CD4-positive, alpha-beta T cell treated with Interleukin-4 for 4 hours (primary cell): ENCODE data around the gene RGP1.

ENCODE experiments used
- DNase-seq: peaks from one replicate; pipeline ENCODE4 v3.0.0-alpha.2; 2020

RGP1 gene

DNA sequence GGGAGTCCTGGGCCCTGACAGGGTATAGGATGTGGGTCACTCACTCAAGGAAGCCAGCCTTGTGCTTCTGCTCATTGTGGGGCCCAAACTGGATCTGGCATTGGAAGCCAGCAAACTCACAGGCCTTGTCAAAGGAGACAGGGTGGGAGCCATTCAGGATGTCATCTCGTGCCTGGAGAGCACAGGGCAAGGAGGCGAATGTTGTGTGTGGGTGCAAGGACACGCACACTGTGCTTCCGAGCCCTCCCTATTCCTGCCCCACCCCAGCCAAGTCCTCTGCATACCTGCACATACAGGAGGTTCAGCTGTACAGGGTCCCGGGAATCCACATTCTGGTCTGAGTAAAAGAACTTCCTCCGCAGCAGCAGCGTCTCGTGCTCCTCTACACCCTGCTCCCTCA lies 25.2 kb upstream of the RGP1 start:
- no peak for DNase-seq

- DNase-seq, result no peak
Measured at GRCh38 chr9:35725362-35725761, 23.7 kb upstream of the RGP1 start.

GRCh38 chr9:35726931-35727330 lies 22.2 kb upstream of the RGP1 start:
- DNase-seq, result peak; percentile 36

DNA sequence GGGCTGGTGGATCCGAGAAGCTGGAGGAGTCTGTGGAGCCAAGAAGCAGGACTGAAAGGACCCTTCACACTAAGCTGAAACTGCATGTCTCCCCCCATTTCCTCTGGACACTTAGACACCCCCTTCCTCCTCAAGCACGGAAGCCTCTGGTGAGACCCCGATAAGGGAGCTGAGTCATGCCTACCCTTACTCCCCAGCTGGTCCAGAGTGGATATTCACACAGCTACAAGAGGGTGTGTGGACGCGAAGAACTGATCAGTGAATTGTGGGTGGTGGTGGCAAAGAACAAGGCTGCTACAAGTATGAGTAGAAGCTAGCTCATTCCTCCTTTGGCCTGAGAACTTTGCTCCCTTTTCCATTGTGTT lies 21.4 kb upstream of the RGP1 start:
- DNase-seq, result no peak

GRCh38 chr9:35728041-35728971 lies 20.8 kb upstream of the RGP1 start:
- DNase-seq, result peak; percentile 44

DNA sequence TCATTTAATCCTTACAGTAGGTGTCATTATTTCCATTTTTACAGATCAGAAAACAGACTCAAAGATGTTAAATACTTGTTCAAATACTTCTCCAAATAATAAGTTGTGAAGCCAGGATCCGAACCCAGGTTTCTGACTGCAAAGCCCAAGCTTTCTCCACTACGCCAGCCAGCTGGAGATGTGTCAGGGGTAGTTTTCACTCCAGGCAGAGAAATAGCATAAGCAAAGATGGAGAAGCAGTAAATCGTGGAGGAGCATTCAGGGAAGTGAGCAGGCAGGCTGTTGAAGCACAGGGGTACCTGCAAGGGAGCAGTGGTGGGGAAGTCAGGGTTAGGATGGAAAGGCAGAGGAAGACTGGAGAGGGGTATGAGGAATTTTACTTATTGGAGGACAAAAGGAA lies 20.0 kb upstream of the RGP1 start:
- no peak for DNase-seq

- peak; percentile 44 for DNase-seq
Measured at GRCh38 chr9:35729700-35730485, 19.2 kb upstream of the RGP1 start.

DNA sequence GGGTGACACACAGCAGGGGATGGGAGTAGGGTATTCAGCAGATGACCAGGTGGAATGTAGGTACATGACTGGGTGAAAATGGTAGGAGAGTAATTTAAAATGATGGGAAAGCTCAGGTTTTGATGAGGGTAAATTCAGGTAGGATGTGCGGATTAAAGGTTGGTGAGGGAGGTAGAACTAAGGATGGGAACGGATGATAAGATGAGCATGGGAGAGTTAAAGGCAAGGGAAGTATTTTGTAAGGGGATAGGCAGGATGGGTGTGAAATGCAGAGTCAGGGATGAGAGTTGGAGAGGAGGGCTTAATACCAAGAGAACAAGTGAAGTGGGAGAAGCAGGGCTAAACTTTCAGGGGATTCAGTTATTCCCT lies 18.6 kb upstream of the RGP1 start:
- no peak for DNase-seq

DNA sequence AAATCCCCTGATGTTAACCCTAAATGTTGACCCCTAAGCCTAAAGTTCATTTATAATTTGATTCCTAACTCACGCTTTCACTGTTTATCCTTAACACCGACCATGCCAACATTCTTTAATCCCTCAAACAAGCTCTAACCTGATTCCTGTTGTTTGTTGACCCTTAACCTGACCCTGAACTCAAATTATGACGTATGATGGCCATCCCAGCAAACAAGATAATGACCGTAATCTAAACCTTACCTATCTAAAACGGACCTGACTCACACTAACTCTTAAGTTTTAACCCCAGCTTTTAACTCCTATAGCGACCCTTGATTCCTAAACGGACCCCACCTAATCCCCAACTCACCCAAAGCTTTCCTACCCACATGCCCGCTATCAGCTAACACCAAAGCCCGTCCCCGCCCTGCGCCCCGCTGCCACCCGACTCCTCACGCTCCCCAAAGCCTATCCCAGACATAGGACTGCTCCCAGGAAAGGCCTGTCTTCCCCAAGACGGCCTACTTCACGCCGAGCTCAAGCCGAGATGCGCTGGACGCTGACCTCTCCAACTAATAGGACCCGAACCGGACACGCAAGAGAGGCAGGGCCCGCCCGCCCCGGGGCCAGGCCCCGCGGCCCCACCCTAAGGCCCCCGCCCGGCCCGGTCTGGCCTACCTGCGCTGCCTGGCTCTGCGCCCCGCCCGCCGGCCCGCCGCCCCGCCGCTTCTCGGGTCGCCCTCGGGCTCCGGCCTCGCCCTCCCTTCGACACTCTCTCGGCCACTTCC lies 17.5 kb upstream of the RGP1 start:
- DNase-seq, result no peak

GRCh38 chr9:35732185-35732799 lies 16.8 kb upstream of the RGP1 start, which contains the start of the genes CREB3 and TLN1:
TSS of gene CREB3 (plus strand) at chr9:35732666. CDS start at chr9:35732773, 107 bp downstream.
TSS of gene TLN1 (minus strand) at chr9:35732195. CDS start at chr9:35725694, 6,501 bp downstream.
- peak; percentile 99 for DNase-seq

- peak; percentile 23 for DNase-seq
Measured at GRCh38 chr9:35732800-35733541, 16.1 kb upstream of the RGP1 start.

DNA sequence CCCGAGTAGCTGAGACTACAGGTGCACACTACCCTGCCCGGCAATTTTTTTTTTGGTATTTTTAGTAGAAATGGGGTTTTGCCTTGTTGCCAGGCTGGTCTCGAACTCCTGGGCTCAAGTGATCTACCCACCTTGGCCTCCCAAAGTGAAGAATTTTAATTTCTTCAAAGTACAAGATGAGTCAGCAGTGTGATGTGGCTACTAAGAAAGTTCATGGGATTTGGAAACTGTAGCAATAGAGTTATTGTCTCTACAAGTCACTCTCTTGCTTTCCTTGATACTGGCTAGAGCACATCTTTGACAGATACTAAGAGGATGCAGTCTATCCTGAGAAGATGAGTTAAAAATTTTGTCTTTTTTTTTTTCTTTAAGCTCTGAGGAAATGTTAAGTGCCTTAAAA lies 15.0 kb upstream of the RGP1 start:
- DNase-seq, result no peak

- peak; percentile 77 for DNase-seq
Measured at GRCh38 chr9:35736201-35736633, 12.9 kb upstream of the RGP1 start.

DNA sequence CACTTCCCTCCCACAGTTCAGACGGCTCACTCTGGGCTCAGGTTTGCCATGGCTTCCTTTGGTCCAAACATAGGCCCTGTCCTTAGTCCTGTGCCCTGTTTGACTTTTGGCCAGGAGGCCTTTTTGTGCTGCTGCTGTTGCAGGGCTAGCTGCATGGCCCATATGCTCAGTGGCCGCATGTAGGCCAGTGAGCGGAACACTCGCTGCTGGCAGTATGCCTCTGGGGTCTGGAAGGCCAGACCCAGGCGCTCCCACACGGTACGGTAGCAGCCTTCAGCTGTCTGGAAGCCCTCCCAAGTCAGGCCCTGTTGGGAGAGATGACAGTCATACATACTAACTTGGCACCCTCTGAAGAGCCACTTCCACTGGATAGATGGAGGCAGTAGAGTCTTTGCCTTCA lies 11.9 kb upstream of the RGP1 start:
- DNase-seq, result no peak

DNA sequence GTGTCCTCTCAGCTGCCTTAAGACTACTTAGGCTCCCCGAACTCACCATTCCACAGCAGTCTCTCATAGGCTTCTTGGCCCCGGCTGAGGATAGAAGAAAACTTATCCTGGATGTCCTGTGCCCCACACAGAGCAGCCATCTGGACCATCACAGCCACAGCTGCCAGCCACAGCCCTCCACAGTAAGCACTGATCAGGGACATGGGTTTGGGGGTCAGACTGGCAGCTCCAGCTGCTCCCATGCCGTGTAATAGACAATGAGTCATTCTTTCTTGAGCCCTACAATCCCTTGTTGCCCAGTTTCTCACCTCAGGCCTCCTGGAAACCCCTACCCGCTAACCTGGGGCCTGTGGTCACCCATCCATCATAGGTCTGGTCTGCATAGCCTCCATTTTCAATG lies 10.9 kb upstream of the RGP1 start:
- DNase-seq, result no peak

DNA sequence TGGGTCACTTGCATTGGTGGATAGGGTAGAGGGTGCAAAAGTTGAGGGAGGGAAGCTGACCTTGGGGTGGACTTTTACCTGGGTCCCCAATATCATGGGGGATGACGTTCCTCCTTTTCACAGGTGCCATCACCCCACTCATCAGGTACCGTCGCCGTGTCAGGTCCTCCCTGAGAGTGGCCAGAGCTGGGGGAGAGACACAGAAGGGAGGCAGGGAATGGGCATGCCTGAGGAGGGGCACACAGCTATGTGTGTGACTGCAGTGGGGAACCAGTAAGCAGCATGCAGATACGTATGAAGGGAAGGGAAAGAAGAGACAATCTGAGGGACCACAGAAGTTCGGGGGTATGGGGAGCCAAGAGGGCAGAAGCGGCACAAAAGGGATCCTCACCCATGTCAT lies 10.2 kb upstream of the RGP1 start:
- no peak for DNase-seq

- no peak for DNase-seq
Measured at GRCh38 chr9:35740243-35740642, 8.8 kb upstream of the RGP1 start.

- DNase-seq, result no peak
Measured at GRCh38 chr9:35741740-35742139, 7.3 kb upstream of the RGP1 start.

DNA sequence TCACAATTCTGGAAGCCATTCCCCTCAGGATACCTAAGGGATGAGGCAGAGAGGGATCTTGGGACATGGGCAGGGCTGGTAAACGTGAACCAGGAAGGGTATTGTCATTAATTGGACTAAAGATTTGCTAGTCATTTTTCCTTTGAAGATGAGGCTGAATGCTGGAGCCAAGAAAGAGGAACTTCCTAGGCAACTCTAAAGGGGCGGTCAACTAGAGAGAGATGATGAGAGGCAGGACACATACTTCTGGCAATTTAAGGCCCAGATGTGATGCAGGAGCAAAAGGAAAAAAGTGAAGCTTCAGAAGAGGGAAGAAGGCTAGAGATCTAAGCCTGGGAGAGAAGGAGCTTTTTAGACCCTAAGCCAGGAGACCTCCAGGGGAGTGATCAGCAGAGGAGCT lies 5.6 kb upstream of the RGP1 start:
- no peak for DNase-seq

DNA sequence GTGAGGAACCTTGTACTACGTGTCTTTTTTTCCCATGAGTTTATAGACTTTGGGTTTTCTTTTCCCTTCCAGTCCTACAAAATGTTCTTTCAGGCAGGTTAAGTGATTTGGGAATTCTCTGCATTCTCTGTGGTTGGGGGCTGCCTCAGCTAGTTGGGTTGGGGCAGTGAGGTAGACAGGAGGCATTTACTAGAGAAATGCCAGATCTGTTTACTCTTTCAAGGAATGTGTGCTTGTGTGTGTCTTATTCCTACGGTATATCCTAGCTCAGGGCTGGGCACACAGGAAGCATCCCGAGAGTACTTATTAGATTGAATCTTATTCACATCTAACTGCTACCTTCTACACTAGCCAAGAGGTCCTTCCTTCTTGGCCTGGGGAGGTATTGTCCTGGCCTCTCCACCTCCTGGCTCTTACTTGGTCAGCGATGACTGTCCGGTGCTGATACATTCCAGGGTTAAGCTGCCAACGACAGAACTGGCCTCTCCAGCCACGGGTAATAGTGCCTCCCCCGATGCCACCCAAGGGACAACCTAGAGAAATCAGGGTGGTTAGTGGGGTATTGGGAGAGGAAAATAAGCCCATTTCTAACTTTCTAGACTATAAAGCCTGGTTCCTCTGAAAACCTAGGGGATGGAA lies 5.1 kb upstream of the RGP1 start:
- no peak for DNase-seq

- no peak for DNase-seq
Measured at GRCh38 chr9:35745569-35745968, 3.5 kb upstream of the RGP1 start.
